Astrocyte (in vitro differentiated cells and primary cell): ENCODE measurements around the gene CPNE5. TPM values are rescaled to one million over a fixed set of nuclear protein-coding genes. Genes with fewer than 3 reads are reported as not detected.

Source experiments
- DNase-seq: peaks from one replicate; pipeline ENCODE4 v3.0.0-alpha.2; 2010; ENCODE audit warnings: low read depth
- FAIRE-seq: peaks from 2 replicates; lab custom pipeline; 2011; peaks lifted over from hg19 to GRCh38; lab: Jason Lieb, UNC
- H2AFZ ChIP-seq: 2 replicates; pipeline ENCODE4 v1.6.0; 2012; ENCODE audit warnings: low read depth, low read length, inconsistent platforms
- H3K27ac ChIP-seq: 2 replicates; pipeline ENCODE4 v1.5.1; 2011; ENCODE audit warnings: low read depth, low read length, inconsistent platforms
- H3K27me3 ChIP-seq: 2 replicates; pipeline ENCODE4 v1.6.0; 2011; ENCODE audit warnings: low read length, inconsistent platforms; ENCODE audit not compliant: insufficient read depth
- H3K36me3 ChIP-seq: 2 replicates; pipeline ENCODE4 v1.5.1; 2011; ENCODE audit warnings: low read length, inconsistent platforms; ENCODE audit not compliant: insufficient read depth
- H3K4me1 ChIP-seq: 2 replicates; pipeline ENCODE4 v1.5.1; 2011; ENCODE audit warnings: low read length, inconsistent platforms; ENCODE audit not compliant: insufficient read depth
- H3K4me2 ChIP-seq: 2 replicates; pipeline ENCODE4 v1.6.0; 2012; ENCODE audit warnings: low read length, inconsistent platforms
- H3K4me3 ChIP-seq: 2 replicates; pipeline ENCODE4 v1.5.1; 2011; ENCODE audit warnings: low read depth, mild to moderate bottlenecking, low read length, inconsistent platforms; ENCODE audit not compliant: insufficient read depth
- H3K79me2 ChIP-seq: 2 replicates; pipeline ENCODE4 v1.6.0; 2012; ENCODE audit warnings: mild to moderate bottlenecking, low read length, inconsistent platforms; ENCODE audit not compliant: insufficient read depth
- H3K9ac ChIP-seq: 2 replicates; pipeline ENCODE4 v1.6.0; 2012; ENCODE audit warnings: mild to moderate bottlenecking, low read length, inconsistent platforms
- H3K9me3 ChIP-seq: 2 replicates; pipeline ENCODE4 v1.5.1; 2012; ENCODE audit warnings: low read depth, mild to moderate bottlenecking, low read length, inconsistent platforms; ENCODE audit not compliant: insufficient read depth
- H4K20me1 ChIP-seq: 2 replicates; pipeline ENCODE4 v1.6.0; 2012; ENCODE audit warnings: low read length, inconsistent platforms; ENCODE audit not compliant: insufficient read depth
- H3K27ac Mint-ChIP-seq: one replicate; pipeline ENCODE4 v1.8.0; 2021; ENCODE audit warnings: mild to moderate bottlenecking, mixed read lengths; ENCODE audit not compliant: unreplicated experiment
- H3K27me3 Mint-ChIP-seq: one replicate; pipeline ENCODE4 v1.8.0; 2021; ENCODE audit warnings: low read depth, mixed read lengths; ENCODE audit not compliant: unreplicated experiment
- H3K36me3 Mint-ChIP-seq: one replicate; pipeline ENCODE4 v1.8.0; 2021; ENCODE audit warnings: low read depth, mixed read lengths; ENCODE audit not compliant: unreplicated experiment
- H3K4me1 Mint-ChIP-seq: one replicate; pipeline ENCODE4 v1.8.0; 2021; ENCODE audit warnings: low read depth, mixed read lengths; ENCODE audit not compliant: unreplicated experiment
- H3K4me3 Mint-ChIP-seq: one replicate; pipeline ENCODE4 v1.8.0; 2021; ENCODE audit warnings: mild to moderate bottlenecking, moderate library complexity, mixed read lengths; ENCODE audit not compliant: unreplicated experiment
- H3K9me3 Mint-ChIP-seq: one replicate; pipeline ENCODE4 v1.8.0; 2021; ENCODE audit warnings: mild to moderate bottlenecking, mixed read lengths; ENCODE audit not compliant: unreplicated experiment
- EZH2 ChIP-seq: IDR thresholded peaks from 2 replicates; pipeline ENCODE4 v1.6.1; 2012; ENCODE audit warnings: mild to moderate bottlenecking, low read length, inconsistent platforms; ENCODE audit not compliant: insufficient read depth
- total RNA-seq: library from RNA; stranded (reverse); gene quantifications from 2 replicates; pipeline ENCODE4 v1.2.1, GENCODE V29; 2021
- TF ChIP-seq, protein P1 (sequence below): IDR thresholded peaks from 2 replicates; pipeline ENCODE4 v1.5.1; 2011; ENCODE audit warnings: low read depth, mild to moderate bottlenecking, inconsistent platforms, low read length, moderate library complexity; ENCODE audit not compliant: insufficient read depth

The CPNE5 gene
- total RNA-seq, 1 donor from 2014 or later = 0.11 TPM

GRCh38 chr6:36821581-36822335, 17.5 kb downstream of the CPNE5 start:
- FAIRE-seq (no peak), DNase-seq (no peak)
- Mint-ChIP-seq H3K36me3 (peaks cover 4% of the 10 kb centered on the region), H3K4me1 (peaks cover 23% of the 10 kb centered on the region), H3K27me3 (peaks cover 11% of the 10 kb centered on the region), H3K9me3 (no peaks in the 10 kb centered on the region), H3K4me3 (no peak overlapping the region), H3K27ac (peak overlapping the region; percentile 73)
- Histone ChIP-seq H3K4me1 (peaks cover 11% of the 10 kb centered on the region), H3K27me3 (no peaks in the 10 kb centered on the region), H3K9ac (no peak overlapping the region), H3K27ac (no peak overlapping the region), H4K20me1 (no peaks in the 10 kb centered on the region), H3K79me2 (no peaks in the 10 kb centered on the region), H3K9me3 (no peaks in the 10 kb centered on the region), H3K4me2 (no peak overlapping the region), H3K36me3 (no peaks in the 10 kb centered on the region), H2AFZ (no peak overlapping the region), H3K4me3 (no peak overlapping the region)
- TF ChIP-seq, protein P1, sequence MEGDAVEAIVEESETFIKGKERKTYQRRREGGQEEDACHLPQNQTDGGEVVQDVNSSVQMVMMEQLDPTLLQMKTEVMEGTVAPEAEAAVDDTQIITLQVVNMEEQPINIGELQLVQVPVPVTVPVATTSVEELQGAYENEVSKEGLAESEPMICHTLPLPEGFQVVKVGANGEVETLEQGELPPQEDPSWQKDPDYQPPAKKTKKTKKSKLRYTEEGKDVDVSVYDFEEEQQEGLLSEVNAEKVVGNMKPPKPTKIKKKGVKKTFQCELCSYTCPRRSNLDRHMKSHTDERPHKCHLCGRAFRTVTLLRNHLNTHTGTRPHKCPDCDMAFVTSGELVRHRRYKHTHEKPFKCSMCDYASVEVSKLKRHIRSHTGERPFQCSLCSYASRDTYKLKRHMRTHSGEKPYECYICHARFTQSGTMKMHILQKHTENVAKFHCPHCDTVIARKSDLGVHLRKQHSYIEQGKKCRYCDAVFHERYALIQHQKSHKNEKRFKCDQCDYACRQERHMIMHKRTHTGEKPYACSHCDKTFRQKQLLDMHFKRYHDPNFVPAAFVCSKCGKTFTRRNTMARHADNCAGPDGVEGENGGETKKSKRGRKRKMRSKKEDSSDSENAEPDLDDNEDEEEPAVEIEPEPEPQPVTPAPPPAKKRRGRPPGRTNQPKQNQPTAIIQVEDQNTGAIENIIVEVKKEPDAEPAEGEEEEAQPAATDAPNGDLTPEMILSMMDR = no peak
- no peak for TF ChIP-seq EZH2

GRCh38 chr6:36820700-36821580, 18.3 kb downstream of the CPNE5 start:
- Histone ChIP-seq H2AFZ (no peak overlapping the region), H3K79me2 (no peaks in the 10 kb centered on the region), H4K20me1 (no peaks in the 10 kb centered on the region), H3K4me3 (no peak overlapping the region), H3K9ac (no peak overlapping the region), H3K9me3 (no peaks in the 10 kb centered on the region), H3K36me3 (no peaks in the 10 kb centered on the region), H3K4me1 (peaks cover 10% of the 10 kb centered on the region), H3K4me2 (no peak overlapping the region), H3K27me3 (no peaks in the 10 kb centered on the region), H3K27ac (no peak overlapping the region)
- Mint-ChIP-seq H3K36me3 (peaks cover 4% of the 10 kb centered on the region), H3K4me1 (peaks cover 21% of the 10 kb centered on the region), H3K9me3 (no peaks in the 10 kb centered on the region), H3K4me3 (no peak overlapping the region), H3K27me3 (peaks cover 14% of the 10 kb centered on the region), H3K27ac (peak overlapping the region; percentile 73)
- peak; percentile 51 for DNase-seq
- no peak for FAIRE-seq
- TF ChIP-seq, protein P1 = no peak
- no peak for TF ChIP-seq EZH2
